Activated B cell treated with CpG ODN at 0.5 μM for 24 hours (primary cell): Measurements from ENCODE around the gene EGF. TPM values are rescaled to one million over a fixed set of nuclear protein-coding genes. Genes with fewer than 3 reads are reported as not detected.

Experiments used
- ATAC-seq: fragments of 200-7000 bp; cut with Tn5 transposase; one replicate; pipeline ENCODE4 v1.10.0; 2021; ENCODE audit warnings: low read depth, mild to moderate bottlenecking, moderate library complexity
- CTCF ChIA-PET: fragments of 350-600 bp; sonication (Branson Sonifier 250); formaldehyde crosslinking; loops from one replicate; lab custom pipeline; 2021; ENCODE audit warnings: antibody characterized with exemption; lab: Charles Lee
- POLR2A ChIA-PET: fragments of 350-600 bp; sonication (Branson Sonifier 250); formaldehyde crosslinking; loops from one replicate; lab custom pipeline; 2021; ENCODE audit warnings: antibody characterized with exemption; lab: Charles Lee
- DNase-seq: peaks from one replicate; pipeline ENCODE4 v3.0.0; 2022
- H3K27ac Mint-ChIP-seq: one replicate; pipeline ENCODE4 v1.8.0; 2020; ENCODE audit warnings: mixed read lengths
- H3K27me3 Mint-ChIP-seq: one replicate; pipeline ENCODE4 v1.8.0; 2021; ENCODE audit warnings: mixed read lengths
- H3K36me3 Mint-ChIP-seq: one replicate; pipeline ENCODE4 v1.8.0; 2021; ENCODE audit warnings: low read depth, mixed read lengths
- H3K4me1 Mint-ChIP-seq: one replicate; pipeline ENCODE4 v1.8.0; 2021; ENCODE audit warnings: mixed read lengths
- H3K4me3 Mint-ChIP-seq: one replicate; pipeline ENCODE4 v1.8.0; 2020; ENCODE audit warnings: mild to moderate bottlenecking, mixed read lengths
- H3K9me3 Mint-ChIP-seq: one replicate; pipeline ENCODE4 v1.8.0; 2020; ENCODE audit warnings: mixed read lengths
- intact Hi-C: fragments of 100-400 bp; cut with micrococcal nuclease; formaldehyde crosslinking; loops from one replicate; pipeline ENCODE4 v1.15.1; 2024
- total RNA-seq: library from RNA; stranded (reverse); gene quantifications from 2 replicates; pipeline ENCODE4 v1.2.3, GENCODE V29; 2022
- TF ChIP-seq, protein P1 (sequence below): fragments of 200-600 bp; IDR thresholded peaks from one replicate; pipeline ENCODE4 v1.8.0; 2022; ENCODE audit warnings: antibody characterized with exemption, mild to moderate bottlenecking

Gene EGF
- total RNA-seq, 1 donor from 2014 or later = not detected

DNA sequence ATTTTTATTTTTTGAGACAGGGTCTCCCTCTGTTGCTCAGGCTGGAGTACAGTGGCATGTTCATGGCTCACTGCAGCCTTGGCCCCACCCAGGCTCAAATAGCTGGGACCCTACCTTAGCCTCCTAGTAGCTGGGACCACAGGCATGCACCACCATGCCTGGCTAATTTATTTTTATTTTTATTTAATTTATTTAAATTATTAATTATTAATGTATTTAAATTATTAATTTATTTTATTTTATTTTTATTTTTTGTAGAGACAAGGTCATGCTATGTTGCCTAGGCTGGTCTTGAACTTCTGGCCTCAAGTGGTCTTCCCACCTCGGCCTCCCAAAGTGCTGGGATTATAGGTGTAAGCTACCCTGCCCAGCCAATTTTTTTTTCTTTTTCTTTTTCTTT, 69.3 kb downstream of the EGF start:
- H3K36me3 Mint-ChIP-seq = no peaks in the 10 kb centered on the region
- TF ChIP-seq, protein P1, sequence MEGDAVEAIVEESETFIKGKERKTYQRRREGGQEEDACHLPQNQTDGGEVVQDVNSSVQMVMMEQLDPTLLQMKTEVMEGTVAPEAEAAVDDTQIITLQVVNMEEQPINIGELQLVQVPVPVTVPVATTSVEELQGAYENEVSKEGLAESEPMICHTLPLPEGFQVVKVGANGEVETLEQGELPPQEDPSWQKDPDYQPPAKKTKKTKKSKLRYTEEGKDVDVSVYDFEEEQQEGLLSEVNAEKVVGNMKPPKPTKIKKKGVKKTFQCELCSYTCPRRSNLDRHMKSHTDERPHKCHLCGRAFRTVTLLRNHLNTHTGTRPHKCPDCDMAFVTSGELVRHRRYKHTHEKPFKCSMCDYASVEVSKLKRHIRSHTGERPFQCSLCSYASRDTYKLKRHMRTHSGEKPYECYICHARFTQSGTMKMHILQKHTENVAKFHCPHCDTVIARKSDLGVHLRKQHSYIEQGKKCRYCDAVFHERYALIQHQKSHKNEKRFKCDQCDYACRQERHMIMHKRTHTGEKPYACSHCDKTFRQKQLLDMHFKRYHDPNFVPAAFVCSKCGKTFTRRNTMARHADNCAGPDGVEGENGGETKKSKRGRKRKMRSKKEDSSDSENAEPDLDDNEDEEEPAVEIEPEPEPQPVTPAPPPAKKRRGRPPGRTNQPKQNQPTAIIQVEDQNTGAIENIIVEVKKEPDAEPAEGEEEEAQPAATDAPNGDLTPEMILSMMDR = no peak
- POLR2A ChIA-PET = no interaction called here

DNA sequence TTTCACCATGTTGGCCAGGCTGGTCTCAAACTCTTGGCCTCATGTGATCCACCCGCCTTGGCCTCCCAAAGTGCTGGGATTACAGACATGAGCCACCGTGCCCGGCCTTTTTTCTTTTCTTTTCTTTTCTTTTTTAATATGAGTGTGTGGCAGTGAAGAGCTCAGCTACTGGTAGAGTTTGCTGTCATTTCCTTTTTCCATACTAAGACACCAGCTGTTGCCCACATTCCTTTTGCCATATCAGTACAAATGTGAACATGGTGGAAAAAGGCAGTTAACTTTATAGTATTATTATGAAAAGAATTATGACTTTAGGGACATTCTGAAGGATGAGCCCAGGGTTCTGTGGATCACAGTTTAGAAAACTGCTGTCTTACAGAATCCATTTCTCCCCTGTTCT, 69.8 kb downstream of the EGF start:
- no peaks in the 10 kb centered on the region for H3K4me1 Mint-ChIP-seq
- no peak overlapping the region for H3K27ac Mint-ChIP-seq
- H3K4me3 Mint-ChIP-seq = no peak overlapping the region
- CTCF ChIA-PET = no interaction called here
- POLR2A ChIA-PET = no interaction called here
- ATAC-seq (no peak), DNase-seq (no peak)
- H3K9me3 Mint-ChIP-seq = no peaks in the 10 kb centered on the region
- no peaks in the 10 kb centered on the region for H3K36me3 Mint-ChIP-seq
- intact Hi-C loops = no loop called here
- TF ChIP-seq, protein P1 = no peak
- peaks cover 14% of the 10 kb centered on the region for H3K27me3 Mint-ChIP-seq

More for the DNA sequence above, 69.3 kb downstream of the EGF start:
- intact Hi-C loops = no loop called here
- H3K27me3 Mint-ChIP-seq = peaks cover 14% of the 10 kb centered on the region
- no peak for DNase-seq
- H3K4me3 Mint-ChIP-seq = no peak overlapping the region
- H3K4me1 Mint-ChIP-seq = no peaks in the 10 kb centered on the region
- H3K9me3 Mint-ChIP-seq = no peaks in the 10 kb centered on the region
- ATAC-seq = no peak
- H3K27ac Mint-ChIP-seq = no peak overlapping the region
- CTCF ChIA-PET = interaction anchor here (1.1 kb wide), 1 partner anchor 559 kb away, joined by 3 read pairs; no protein-coding TSS in a partner anchor

DNA sequence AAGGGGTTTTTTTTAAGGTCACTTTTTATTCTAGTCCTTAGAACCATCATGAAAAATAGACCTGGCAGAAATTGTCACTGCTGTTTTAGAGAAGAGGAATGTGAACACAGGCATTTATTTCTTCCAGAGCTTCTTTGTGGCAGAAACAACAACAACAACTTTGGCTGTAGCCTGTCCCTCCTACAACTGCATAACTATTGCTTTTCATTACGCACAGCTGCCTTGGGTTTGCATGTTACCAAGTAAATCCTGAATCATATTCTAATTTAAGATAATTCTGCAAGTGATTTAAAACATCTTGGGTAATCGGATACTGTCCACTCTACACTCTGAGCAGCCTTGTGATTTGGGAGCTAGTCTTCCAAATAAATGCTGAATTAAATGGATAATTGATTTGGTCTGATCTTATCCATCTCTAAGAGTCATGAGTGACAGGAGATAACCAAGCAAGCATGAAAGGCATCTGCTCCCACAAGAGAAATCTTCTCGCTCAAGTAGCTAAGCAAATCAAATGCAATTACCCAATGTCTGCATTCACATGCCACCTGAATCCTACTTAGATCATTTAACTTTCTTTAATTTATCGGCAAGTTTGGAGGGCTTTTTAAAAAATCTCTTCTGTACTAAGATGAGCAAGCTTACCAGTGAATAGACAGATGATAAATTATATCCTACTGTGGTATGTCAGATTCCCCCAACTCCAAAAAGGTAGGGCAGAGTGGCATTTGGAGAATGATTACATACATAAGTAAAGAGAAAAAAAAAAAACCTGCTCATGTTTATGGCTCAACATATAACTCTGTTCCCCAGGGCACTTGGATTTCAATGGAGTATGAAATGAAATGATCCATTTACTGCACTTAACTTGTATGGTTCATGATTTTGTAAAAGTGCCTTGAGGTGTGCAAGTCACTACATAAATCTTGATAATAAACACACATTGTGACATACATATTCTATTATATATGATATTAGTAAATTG, 73.6 kb downstream of the EGF start:
- Mint-ChIP-seq H3K27ac (no peak overlapping the region), H3K36me3 (no peaks in the 10 kb centered on the region), H3K9me3 (peaks cover 11% of the 10 kb centered on the region), H3K4me3 (no peak overlapping the region), H3K27me3 (no peaks in the 10 kb centered on the region), H3K4me1 (peaks cover 13% of the 10 kb centered on the region)
- DNase-seq = no peak
- POLR2A ChIA-PET = no interaction called here
- TF ChIP-seq, protein P1 = no peak
- no peak for ATAC-seq
- CTCF ChIA-PET = interaction anchor here (0.7 kb wide), 1 partner anchor 8 kb away, joined by 3 read pairs; no protein-coding TSS in a partner anchor
- intact Hi-C loops = no loop called here

DNA sequence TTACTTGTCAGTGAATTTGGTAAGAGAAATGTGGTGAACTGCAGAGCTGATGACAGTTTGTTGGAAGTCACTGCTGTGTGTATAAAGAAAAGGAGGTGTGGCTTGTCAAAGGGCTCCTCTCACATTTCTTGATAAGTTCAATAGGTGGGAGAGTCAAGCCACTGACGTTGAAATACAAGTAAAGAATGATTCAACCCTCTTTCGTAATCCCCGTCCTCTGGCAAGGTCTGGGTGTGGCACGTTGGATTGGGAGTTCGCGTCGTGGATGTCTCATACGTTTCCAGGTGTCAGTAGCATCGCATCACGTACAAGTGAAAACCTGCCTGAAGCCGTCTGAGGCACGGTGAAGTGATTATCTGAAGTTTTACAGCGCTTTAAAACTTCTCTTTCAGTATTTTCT, 76.4 kb downstream of the EGF start:
- no peaks in the 10 kb centered on the region for H3K27me3 Mint-ChIP-seq
- H3K9me3 Mint-ChIP-seq = peaks cover 12% of the 10 kb centered on the region
- intact Hi-C loops = no loop called here
- CTCF ChIA-PET = interaction anchor here (1.1 kb wide), 1 partner anchor 11 kb away, joined by 3 read pairs; no protein-coding TSS in a partner anchor
- no peak overlapping the region for H3K27ac Mint-ChIP-seq
- DNase-seq (no peak), ATAC-seq (no peak)
- TF ChIP-seq, protein P1 = no peak
- peaks cover 17% of the 10 kb centered on the region for H3K4me1 Mint-ChIP-seq
- H3K36me3 Mint-ChIP-seq = no peaks in the 10 kb centered on the region
- H3K4me3 Mint-ChIP-seq = no peak overlapping the region
- POLR2A ChIA-PET = no interaction called here

DNA sequence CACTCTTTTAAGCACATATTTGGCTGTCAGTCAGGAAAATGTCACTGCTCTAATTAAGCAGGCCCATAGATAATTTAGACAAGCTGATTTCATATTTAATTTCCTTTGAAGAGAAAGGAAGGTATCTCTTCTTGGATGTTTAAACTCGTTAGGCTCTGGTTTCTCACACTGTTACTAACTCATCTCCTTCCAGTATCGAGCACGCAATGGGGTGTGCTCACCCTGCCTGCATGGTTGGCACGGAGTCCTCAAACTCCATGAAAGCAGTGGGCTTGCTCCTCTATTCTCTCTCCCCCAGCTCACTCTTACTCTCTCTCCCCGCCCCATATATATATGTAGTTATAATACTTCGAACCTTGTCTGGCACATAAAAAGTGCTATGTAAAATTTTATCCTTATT, 76.9 kb downstream of the EGF start:
- no peak for DNase-seq
- ATAC-seq = no peak
- Mint-ChIP-seq H3K4me1 (peaks cover 23% of the 10 kb centered on the region), H3K27me3 (no peaks in the 10 kb centered on the region), H3K9me3 (peaks cover 12% of the 10 kb centered on the region), H3K36me3 (no peaks in the 10 kb centered on the region), H3K27ac (no peak overlapping the region), H3K4me3 (no peak overlapping the region)
- intact Hi-C loops = loop anchor here (5.0 kb wide), 3 partner anchors 172 to 287 kb away; partner anchors contain the start of genes CASP6, ELOVL6 and GAR1
- TF ChIP-seq, protein P1 = no peak
- CTCF ChIA-PET = interaction anchor here (1.1 kb wide), 1 partner anchor 12 kb away, joined by 3 read pairs; no protein-coding TSS in a partner anchor
- POLR2A ChIA-PET = no interaction called here
